K562 (cell line): ENCODE measurements around the gene ZNF768.

Source experiments
- CTCF ChIP-seq, 3 experiments: IDR thresholded peaks in 2 of 3; conservative IDR thresholded peaks in 1 of 3; 2 replicates each; pipeline ENCODE4 v1.5.1; 2011 to 2012; ENCODE audit warnings: low read length in 3 of 3, mild to moderate bottlenecking in 3 of 3, control low read depth in 2 of 3, improper control_type of control experiment in 1 of 3, inconsistent platforms in 1 of 3, low read depth in 1 of 3, mixed read lengths in 1 of 3, moderate library complexity in 1 of 3; ENCODE audit not compliant: insufficient read depth in 2 of 3
- EHMT2 ChIP-seq: fragments of 450-650 bp; IDR thresholded peaks from 2 replicates; pipeline ENCODE4 v1.6.1; 2018; ENCODE audit warnings: antibody characterized with exemption
- EZH2 ChIP-seq: IDR thresholded peaks from 2 replicates; pipeline ENCODE4 v1.6.1; 2012; ENCODE audit warnings: low read depth, mild to moderate bottlenecking, inconsistent platforms, low read length, borderline replicate concordance
- SIN3A ChIP-seq, 2 experiments: fragments of 150-350 bp in 1 of 2; IDR thresholded peaks; 2 replicates each; pipeline ENCODE4 v1.6.1; 2011 to 2016; ENCODE audit warnings: borderline replicate concordance in 2 of 2, low read depth in 2 of 2, low read length in 2 of 2, mild to moderate bottlenecking in 2 of 2, moderate library complexity in 2 of 2; ENCODE audit not compliant: control insufficient read depth in 1 of 2
- ZNF232 ChIP-seq: sonication (generic); formaldehyde crosslinking; IDR thresholded peaks from 2 replicates; pipeline ENCODE4 v1.8.0; 2022; ENCODE audit warnings: mild to moderate bottlenecking, missing genetic modification reagents

- TF ChIP-seq EHMT2 (peak; percentile 85), ZNF232 (CRISPR knock-in tag) (no peak), SIN3A (IDR thresholded peaks at IDR 0.05; ENCODE audit: borderline replicate concordance in 2 of 2, control insufficient read depth in 1 of 2, low read depth in 2 of 2, low read length in 2 of 2) (no peak), EZH2 (no peak), CTCF (IDR thresholded peaks at IDR 0.05 in 2 of 3, conservative IDR thresholded peaks at IDR 0.05 in 1 of 3; ENCODE audit: insufficient read depth in 2 of 3, low read depth in 1 of 3, low read length in 3 of 3) (peak; percentile 22 to 61 (median 23); a peak in 3 of 6 replicates)
These were observed 34.5 kb downstream of the ZNF768 start for GRCh38 chr16:30491744-30492308.
